ENCODE data around the gene CCS. TPM values are rescaled to one million over a fixed set of nuclear protein-coding genes. Genes with fewer than 3 reads are reported as not detected.
"Not testable (repeated sequence)": the region's sequence is repeated elsewhere in the genome, so short reads cannot be mapped to it uniquely, and the experiment has no call there.

The CCS gene
- total RNA-seq, 1 donor from 2014 or later = 22.1 TPM

DNA sequence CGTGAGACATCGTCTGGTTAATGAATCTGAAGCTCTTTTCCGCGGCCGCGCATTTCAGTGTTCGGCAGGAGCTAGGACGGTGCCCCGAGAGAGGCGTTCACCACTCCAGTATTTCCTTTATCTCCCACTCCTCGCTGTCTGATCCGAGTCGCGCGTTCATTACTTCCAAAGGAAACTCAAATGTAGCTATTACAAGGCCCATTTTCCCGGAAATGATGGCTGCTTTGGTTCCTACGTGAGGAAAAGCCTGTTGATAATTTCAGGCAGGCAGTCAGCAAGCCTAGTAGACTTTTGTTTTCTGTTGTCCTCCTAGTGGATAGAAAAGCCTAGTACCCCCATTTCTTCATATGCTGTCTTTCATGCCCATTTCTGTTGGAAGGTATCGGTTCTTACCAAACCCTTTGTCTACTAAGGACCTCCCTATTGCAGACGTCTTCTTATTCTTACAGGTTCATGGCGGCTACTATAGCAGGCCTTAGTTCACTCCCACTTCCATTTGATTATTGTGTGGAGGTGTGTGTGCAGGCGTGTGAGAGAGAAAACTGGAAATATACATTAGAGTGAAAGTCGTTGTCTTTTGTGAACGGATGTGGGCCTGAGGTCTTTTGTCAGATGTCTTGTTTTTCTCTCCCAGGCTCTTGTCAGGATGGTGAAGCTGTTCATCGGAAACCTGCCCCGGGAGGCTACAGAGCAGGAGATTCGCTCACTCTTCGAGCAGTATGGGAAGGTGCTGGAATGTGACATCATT, 46.3 kb downstream of the CCS start:
- no peak for DNase-seq (ENCODE audit: low read depth)

DNA sequence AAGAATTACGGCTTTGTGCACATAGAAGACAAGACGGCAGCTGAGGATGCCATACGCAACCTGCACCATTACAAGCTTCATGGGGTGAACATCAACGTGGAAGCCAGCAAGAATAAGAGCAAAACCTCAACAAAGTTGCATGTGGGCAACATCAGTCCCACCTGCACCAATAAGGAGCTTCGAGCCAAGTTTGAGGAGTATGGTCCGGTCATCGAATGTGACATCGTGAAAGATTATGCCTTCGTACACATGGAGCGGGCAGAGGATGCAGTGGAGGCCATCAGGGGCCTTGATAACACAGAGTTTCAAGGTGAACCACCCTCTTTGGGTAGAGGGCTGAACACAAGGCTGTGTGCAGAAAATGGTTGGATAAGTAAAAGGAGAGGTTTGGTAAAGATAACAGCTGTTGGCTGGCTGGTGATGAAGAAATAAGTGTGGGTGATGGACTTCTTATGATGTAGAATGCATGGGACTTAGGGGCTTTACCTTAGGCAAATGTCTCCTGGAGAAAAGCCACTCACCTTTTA, 46.9 kb downstream of the CCS start:
- DNase-seq (ENCODE audit: low read depth) = not testable (repeated sequence)
- peak overlapping the region; percentile 83 for H3K4me3 ChIP-seq (ENCODE audit: low read depth, low read length)

More for the DNA sequence above, 46.3 kb downstream of the CCS start:
- H3K4me3 ChIP-seq (ENCODE audit: low read depth, low read length) = peak overlapping the region; percentile 83
- TF ChIP-seq, protein P1, sequence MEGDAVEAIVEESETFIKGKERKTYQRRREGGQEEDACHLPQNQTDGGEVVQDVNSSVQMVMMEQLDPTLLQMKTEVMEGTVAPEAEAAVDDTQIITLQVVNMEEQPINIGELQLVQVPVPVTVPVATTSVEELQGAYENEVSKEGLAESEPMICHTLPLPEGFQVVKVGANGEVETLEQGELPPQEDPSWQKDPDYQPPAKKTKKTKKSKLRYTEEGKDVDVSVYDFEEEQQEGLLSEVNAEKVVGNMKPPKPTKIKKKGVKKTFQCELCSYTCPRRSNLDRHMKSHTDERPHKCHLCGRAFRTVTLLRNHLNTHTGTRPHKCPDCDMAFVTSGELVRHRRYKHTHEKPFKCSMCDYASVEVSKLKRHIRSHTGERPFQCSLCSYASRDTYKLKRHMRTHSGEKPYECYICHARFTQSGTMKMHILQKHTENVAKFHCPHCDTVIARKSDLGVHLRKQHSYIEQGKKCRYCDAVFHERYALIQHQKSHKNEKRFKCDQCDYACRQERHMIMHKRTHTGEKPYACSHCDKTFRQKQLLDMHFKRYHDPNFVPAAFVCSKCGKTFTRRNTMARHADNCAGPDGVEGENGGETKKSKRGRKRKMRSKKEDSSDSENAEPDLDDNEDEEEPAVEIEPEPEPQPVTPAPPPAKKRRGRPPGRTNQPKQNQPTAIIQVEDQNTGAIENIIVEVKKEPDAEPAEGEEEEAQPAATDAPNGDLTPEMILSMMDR (conservative IDR thresholded peaks at IDR 0.05; ENCODE audit: low read depth, low read length) = peak; percentile 20

DNA sequence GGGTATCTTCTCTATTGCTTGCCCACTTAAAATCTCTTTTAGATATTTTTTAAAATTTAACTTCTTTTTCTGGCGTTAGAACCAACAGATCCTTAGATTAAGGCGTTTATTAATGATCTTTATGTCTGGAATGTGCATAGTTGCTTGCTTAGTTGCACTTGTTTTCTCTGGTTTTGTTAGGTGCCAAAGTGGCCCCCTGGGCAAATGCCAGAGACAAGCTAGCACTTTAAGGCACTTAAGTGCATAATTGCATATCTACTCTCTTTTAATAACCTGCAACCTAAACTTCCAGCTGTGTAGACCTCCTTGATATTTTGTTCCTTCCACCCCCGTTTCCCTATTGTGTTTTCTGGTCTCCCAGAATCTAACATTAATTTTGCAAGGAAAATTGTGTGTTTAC, 48.8 kb downstream of the CCS start:
- H3K4me3 ChIP-seq (ENCODE audit: low read depth, low read length) = peak overlapping the region; percentile 83
- no peak for DNase-seq (ENCODE audit: low read depth)
- TF ChIP-seq, protein P1 (conservative IDR thresholded peaks at IDR 0.05; ENCODE audit: low read depth, low read length) = no peak

DNA sequence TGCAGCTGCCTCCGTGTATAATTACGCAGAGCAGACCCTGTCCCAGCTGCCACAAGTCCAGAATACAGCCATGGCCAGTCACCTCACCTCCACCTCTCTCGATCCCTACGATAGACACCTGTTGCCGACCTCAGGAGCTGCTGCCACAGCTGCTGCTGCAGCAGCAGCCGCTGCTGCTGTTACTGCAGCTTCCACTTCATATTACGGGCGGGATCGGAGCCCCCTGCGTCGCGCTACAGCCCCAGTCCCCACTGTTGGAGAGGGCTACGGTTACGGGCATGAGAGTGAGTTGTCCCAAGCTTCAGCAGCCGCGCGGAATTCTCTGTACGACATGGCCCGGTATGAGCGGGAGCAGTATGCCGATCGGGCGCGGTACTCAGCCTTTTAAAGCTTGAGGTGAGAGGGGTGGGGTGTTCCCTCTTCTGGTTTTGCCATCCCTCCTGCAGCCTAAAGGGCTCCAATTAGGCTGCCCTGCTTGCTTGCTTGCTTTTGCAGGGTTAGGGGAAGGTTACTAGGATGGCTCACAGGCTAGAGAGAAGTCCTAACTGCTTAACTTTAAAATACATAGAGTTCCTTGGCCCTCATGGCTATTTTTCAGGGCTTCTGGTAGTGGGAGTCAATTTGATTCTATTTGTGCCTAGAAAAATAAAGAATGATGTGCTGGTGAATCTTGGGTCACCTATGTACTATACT, 50.9 kb downstream of the CCS start:
- TF ChIP-seq, protein P1 (conservative IDR thresholded peaks at IDR 0.05; ENCODE audit: low read depth, low read length) = no peak
- peak overlapping the region; percentile 35 for H3K4me3 ChIP-seq (ENCODE audit: low read depth, low read length)
- no peak for DNase-seq (ENCODE audit: low read depth)

DNA sequence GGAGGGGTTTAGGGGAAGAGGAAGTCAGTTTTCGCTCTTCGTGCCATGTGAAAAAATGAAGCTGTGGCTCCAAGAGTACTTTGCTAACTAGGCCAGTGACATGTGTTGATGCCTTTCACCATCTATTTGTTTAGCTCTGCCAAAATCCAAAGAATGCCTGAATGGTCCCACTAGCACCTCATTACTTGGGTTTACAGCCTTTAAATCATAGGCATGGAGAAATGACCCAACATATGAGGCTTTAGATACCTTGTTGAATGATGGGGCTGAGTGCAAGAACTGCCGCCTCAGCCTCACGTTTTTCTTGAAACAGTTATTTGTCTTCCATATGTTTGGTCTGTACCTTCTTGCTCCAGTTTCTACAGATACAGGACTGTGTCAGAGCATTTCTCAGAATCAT, 53.8 kb downstream of the CCS start:
- no peak overlapping the region for H3K4me3 ChIP-seq (ENCODE audit: low read depth, low read length)
- no peak for DNase-seq (ENCODE audit: low read depth)
- TF ChIP-seq, protein P1 (conservative IDR thresholded peaks at IDR 0.05; ENCODE audit: low read depth, low read length) = no peak

DNA sequence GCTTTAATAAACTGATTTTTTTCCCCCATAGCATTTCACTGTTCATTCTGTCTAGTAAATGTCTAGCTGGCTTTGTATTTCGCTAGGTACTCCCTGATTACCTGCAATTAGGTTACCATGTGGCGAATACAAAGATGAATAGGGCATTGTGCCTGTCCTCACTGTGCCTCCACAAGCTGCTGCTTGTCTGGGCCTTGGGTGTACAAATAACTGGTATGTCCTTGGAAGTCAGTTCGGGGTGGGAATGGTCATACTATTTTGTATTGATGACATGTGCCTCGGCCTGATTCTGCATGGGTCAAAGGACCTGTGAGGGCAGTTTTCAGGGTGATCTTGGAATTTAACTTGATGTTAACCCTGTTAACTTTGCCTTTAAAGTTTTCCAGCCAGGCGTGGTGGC, 56.9 kb downstream of the CCS start:
- H3K4me3 ChIP-seq (ENCODE audit: low read depth, low read length) = no peak overlapping the region
- TF ChIP-seq, protein P1 (conservative IDR thresholded peaks at IDR 0.05; ENCODE audit: low read depth, low read length) = no peak
- no peak for DNase-seq (ENCODE audit: low read depth)

DNA sequence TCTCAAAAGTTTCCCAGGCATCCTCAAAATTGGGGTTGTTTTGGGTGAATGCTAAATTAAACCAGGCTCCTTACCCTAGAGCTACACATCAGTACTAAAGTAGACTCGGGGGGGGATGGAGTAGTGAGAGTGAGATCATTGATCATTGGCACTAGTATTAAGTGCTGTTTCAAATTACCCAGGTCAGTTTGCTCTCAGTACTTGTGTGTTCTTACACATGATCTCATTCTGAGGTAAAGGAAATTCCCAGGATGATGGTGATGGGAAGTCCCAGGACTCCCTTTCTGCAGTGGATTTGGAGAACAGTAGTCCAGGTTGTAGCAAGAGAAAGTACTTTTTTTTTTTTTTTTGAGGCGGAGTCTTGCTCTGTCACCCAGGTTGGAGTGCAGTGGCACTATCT, 58.0 kb downstream of the CCS start:
- TF ChIP-seq, protein P1 (conservative IDR thresholded peaks at IDR 0.05; ENCODE audit: low read depth, low read length) = no peak
- no peak for DNase-seq (ENCODE audit: low read depth)

More for the DNA sequence above, 58.0 kb downstream of the CCS start:
- H3K4me3 ChIP-seq (ENCODE audit: low read depth, low read length) = no peak overlapping the region

Data from epithelial cell of proximal tubule (primary cell).